HG02840 (cell line): ENCODE data around the gene MYADML2.
A peak's percentile ranks its signal among the peaks of the same experiment; 100 is the strongest.

Experiments used
- ATAC-seq: cut with Tn5 transposase; IDR thresholded peaks from one replicate; pipeline ENCODE4 v1.9.1; 2021; ENCODE audit warnings: mild to moderate bottlenecking, moderate library complexity, moderate number of reproducible peaks; ENCODE audit not compliant: unreplicated experiment, low FRiP score

The MYADML2 gene

DNA sequence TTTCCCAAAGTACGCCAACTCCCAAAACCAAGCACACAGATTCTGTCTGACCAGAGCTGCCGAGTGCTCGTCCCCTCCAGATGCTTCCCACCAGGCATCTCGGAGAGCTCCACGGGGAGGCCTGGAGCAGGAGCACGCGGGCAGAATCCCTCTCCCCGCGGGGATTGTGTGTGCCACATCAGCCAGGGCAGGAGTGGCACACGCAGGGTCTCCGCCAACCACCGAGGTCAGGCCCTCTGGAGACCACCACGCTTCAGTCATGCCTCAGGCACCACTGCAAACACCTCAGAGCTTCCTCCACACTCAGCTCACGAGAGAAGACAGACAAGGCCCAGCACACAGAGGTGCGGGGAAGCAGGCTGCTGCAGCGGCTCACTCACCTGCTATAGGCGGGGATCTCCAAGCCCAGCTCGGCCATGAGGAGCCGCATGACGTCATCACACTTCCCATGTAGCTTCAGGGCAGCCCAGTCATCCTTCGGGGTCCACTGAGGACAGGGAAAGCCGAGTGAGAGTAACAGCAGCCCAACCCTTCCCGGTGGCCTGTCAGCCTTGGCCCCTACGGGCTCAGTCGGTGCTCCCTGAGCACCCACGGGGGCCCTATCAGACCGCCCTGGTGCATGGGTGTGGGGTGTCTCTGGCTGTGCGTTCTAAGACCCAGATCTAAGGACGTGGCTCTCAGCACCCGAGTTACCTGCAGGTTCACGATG, 33.5 kb downstream of the MYADML2 start:
- ATAC-seq, result no peak

GRCh38 chr17:81912441-81913309, 34.4 kb downstream of the MYADML2 start:
- no peak for ATAC-seq

- no peak for ATAC-seq
Observed at GRCh38 chr17:81911969-81912368, 35.1 kb downstream of the MYADML2 start.

DNA sequence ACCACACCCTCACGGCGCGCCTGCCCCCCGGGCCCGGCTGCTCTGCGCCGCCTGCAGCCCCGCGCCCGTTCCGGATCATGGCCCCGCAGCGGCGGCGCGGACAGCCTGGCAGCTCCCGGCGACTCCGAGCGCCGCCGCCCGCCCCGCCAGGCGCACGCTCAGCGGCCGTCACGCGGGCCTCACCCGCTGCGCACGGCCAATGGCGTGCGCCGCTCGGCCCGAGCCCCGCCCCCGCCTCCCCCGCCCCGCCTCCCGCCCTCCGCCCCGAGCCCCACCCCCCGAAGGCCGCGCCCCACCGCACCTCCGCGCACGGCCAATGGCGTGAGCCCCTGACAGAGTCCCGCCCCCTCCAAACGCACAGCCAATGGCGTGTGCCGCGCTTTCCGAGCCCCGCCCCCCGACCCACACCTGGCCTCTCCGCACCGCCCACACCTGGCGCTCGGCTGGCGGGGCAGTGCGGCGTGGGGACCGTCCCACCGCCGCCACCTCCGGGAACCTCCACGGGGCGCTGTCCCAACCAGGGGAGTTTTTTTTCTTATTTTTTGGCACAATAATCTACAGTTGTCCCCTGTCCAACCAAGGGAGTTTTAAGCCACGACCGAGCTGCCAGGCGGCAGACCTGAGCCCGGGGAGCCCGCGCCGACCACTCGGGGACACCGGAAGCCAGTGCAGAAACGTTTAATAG, 35.6 kb downstream of the MYADML2 start, which contains the start of gene PCYT2:
PCYT2 (minus strand) TSS at position 123 of the 685 bp plus-strand sequence; CDS start at position 79, 44 bp downstream.
- peak; percentile 65 for ATAC-seq

- peak; percentile 28 for ATAC-seq
Observed at GRCh38 chr17:81910840-81911276, 36.2 kb downstream of the MYADML2 start.

DNA sequence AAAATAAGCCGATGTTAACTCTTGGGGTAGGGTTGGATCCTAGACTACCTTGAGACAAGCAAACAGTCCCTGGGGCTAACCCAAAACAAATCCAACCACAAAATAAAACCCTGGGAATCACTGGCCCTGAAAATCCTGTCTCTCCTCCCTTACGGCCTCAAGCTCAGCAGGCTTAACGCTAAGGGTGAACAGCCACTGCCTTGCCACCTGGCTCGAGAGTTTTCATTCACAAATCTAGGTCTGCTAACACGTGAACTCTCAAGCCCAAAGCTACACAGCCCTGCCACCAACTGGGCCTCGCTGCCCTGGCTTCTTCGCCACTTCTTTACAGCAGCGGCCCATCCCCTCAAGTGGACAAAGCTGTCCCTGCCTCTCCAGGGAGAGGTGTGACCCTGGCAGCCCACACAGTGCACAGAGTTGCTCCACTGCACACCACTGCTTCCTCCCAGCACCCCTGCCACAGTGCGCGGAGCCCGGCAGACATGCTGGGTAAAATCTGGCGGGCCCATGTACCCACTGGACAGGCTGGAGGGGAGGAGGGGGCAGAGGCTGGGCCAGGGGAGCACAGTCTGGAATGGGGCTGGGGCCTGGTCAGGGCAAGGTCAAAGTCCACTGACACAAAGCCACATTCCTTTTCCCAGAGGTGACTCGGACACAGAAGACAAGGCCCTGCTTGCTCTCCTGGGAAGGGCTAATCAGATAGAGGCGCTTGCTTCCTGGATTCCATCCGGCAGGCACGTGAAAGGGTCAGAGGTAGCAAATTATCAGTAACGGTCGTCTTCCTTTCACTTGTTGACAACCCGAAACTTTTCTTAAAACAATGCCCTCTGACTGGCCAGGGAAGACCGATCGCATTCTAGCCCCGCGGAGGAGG, 36.8 kb downstream of the MYADML2 start:
- no peak for ATAC-seq

DNA sequence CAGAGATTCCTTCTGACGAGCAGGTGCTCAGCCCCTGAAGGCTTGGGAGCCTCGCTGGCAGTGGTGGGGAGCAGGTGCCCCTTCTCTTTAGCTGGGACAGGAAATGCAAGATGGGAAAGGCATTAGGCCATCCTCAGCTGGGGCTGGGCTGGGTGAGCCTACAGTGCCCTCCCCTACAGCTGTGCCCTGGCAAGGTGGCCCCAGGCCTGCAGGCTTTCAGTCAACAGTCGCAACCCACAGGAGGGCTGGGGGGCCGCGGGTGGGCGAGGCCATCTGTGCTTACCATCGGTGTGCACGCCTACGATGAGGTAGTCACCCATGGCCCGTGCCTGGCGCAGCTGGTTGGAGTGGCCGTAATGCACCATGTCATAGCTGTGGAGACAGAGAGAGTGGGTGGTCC, 37.8 kb downstream of the MYADML2 start:
- no peak for ATAC-seq

DNA sequence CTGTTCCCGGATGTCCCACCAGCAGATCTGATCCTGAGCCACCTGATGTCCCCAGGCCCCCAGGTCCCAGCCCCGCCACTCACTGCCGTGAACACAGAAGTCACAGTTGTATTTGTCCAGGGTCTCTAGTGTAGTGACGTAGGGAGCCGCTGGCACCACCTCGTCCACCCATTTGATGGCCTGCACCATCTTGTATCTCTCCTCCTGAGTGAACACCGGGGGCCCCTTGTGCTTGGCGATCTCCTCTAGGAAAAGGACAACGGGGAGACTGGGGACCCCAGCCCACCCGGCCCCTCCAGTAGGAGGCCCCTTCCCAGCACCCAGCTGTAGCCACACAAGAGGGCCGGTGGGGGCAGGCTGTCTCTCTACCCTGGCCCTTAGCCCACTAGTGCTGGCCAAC, 38.2 kb downstream of the MYADML2 start:
- ATAC-seq, result no peak

DNA sequence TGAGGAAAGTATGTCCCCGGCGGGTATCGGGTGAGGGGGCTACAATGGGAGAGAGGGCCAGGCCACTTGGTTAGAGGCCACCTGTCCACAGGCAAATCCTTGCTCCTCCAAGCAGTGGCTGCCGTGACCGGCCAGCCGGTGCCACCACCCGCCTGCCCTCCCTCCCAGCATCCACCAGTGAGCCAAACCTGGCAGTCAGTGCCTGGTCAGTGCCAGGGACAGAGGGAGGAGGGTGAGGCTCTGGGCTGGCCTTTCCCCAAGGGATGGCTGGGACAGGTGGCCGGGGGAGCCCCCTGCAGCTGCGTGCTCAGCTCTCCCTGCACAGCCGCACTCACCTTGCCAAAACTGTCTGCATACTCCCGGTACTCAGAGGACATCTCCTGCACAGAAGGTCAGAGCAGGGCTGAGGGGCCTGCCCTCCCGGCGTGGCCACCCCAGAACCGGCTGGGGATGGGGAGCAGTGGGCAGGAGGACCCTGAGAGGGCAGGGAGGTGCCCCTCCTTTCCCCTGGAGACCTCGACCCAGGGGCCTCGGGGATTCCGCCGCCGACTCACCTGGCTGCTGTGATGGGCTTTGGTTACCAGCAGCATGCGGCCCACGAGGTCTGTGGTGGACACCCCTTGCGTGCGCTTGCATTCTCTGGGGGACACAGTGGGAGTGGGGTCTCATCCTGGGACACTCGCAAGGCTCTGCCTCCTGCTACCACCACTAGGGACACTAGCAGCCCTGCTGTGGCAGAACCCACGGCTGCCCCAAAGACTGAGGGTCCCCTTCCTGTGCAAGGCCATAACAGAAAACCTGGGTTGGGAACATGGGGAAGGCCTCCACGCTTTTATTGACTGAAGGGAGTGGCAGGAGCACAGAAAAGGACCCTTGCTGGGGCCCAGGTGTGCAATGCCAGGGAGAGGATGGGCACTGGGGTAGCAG, 39.6 kb downstream of the MYADML2 start:
- no peak for ATAC-seq

- no peak for ATAC-seq
Observed at GRCh38 chr17:81906476-81907218, 40.4 kb downstream of the MYADML2 start.

- ATAC-seq, result no peak
Observed at GRCh38 chr17:81905993-81906392, 41.0 kb downstream of the MYADML2 start.

GRCh38 chr17:81905424-81905875, 41.6 kb downstream of the MYADML2 start:
- no peak for ATAC-seq

DNA sequence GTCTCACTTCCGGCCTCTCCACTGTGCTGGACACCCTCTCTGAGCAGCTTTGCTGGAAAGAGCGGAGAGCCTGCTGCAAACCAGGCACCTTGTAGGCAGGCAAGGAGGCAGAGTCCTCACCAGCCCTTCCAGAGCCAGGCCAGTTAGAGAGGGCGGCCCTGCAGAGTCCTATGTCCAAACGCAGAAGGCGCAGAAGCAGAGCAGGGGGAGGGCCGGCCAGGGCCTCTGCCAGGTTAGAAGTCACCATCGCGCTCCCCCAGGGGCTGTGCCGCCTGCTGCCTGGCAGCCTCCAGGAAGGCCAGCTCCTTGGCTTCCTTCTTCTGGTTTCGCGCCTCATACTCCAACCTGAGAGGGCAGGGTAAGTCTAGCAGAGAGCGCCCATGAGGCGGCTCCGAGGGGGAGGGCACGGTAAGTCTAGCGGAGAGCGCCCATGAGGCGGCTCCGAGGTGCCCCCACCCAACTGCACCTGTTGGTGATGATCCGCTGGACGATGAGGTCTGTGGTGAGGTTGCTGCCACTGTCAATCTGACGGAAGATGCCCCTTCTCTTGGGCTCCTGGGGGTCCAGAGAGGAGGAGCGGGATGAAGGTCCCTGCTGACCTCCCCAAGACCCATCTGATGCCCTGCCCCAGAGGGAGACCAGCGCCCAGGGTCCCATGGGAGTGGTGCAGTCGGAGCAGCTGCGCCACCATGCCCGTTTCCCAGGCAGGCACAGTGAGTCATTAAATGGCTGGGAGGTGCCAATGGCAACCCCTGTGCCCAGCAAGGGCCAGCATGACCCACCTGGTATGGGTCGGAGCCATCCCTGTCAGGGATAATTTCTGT, 42.2 kb downstream of the MYADML2 start:
- no peak for ATAC-seq

DNA sequence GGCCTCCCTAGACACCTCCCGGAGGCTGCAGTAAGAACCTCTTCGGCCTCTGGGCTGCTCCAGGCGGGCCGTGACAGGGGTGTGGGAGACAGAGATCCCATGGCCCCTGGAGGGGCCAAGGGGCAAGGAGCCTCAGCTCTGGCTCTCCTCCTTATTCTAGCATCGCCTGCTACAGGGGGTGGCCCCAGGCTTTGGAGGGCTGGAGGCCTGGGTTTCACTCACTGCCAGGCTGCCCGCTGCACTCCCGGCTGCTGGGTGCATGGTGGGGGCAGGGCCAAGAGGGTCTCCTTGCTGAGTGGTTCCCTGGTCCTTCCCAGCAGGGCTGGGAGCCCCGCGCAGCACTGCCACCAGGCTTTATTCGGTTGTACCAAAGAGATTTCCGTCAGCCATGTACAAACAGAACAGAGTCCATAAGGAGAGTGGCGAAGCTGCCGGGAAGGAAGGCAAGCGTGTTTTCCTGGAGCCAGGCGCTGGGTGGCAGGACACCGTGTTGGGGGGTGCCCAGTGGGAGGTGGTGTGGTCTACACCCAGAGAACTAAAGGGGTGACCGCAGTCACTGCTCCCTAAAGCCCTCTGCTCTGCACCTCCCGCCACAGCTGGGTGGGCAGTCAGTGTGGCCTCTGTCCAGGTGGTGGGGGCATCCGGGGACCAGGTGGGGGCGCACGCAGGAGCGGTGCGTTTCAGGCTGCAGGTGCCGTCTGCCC, 43.0 kb downstream of the MYADML2 start:
- no peak for ATAC-seq

DNA sequence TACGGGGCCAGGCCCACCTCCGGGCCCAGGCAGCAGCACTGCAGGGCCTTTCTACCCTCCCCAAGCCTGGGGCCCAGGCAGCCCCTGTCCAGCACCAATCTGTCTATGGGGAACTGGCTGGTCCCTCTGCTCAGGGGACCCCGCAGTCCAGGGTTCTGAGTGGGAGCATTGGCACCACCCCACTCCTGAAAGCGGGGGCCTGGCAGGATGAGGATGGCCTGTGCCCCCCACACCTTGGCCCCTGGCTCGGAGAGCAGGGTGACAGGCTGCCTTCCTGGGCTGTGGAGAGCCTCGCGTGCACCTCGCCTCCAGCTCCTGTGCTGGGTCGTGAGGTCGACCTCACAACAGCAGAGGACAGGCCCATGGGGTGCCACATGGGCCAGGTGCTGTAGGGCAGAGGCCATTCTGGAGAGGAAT, 43.6 kb downstream of the MYADML2 start:
- ATAC-seq, result no peak

DNA sequence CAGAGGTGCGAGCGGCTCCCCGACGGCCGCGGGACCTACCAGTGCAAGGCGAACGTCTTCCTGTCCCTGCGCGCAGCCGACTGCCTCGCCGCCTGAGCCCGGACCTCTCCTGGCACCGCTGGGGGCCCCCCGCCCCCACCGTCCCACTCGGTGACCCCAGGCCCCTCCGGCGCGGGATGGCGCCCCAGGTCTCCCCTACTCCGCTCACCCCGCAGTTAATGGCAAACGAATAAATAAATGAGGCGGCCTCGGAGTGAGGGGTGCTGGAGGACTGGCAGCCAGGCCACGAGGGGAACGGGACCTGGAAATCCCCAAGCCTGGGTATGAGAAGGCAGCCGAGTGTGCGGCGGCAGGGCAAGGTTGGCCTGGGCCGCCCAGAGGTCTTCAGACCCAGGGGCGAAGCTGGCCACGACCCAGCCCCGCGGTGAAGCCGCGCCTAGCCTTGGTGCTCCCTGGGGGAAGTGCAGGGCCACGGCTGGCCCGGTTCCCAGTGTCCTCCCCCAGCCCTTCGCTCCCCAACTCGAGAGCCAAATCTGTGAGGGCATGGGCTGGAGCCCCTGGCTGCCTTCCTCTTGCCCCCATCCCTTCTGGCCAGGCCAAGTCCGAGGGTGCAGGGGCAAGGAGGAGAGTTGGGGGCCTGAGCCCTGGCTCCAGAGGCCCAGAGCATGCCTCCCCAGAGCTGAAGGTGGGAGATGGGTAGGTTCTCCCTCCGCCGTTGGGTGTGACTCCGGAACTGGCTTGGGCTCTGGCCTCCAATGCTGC, 44.2 kb downstream of the MYADML2 start:
- no peak for ATAC-seq
